ENCODE measurements around the gene LYPLAL1.

Gene LYPLAL1

GRCh38 chr1:219184337-219184736 lies 10.7 kb downstream of the LYPLAL1 start:
- Histone ChIP-seq H2BK12ac (ENCODE audit: low read length) (no peak overlapping the region), H4K91ac (ENCODE audit: low read depth, low read length) (no peak overlapping the region), H3K27ac (ENCODE audit: low read depth, low read length) (no peak overlapping the region), H3K4me1 (ENCODE audit: control insufficient read depth in 1 of 2, insufficient read depth in 2 of 2, low read length in 2 of 2) (no peaks in the 10 kb centered on the region), H2AFZ (ENCODE audit: insufficient read depth, low read length, poor library complexity) (no peak overlapping the region), H4K8ac (ENCODE audit: low read depth, low read length) (no peak overlapping the region), H2BK5ac (ENCODE audit: low read depth, low read length, poor library complexity) (no peak overlapping the region), H2AK5ac (ENCODE audit: low read length) (no peak overlapping the region), H3K36me3 (ENCODE audit: control insufficient read depth in 1 of 2, insufficient read depth in 2 of 2, low read length in 2 of 2) (peaks cover 0 to 3% of the 10 kb centered on the region in 2 experiments), H3K18ac (ENCODE audit: low read length) (no peak overlapping the region), H3K4ac (ENCODE audit: low read depth, low read length) (no peak overlapping the region), H3K9me3 (ENCODE audit: insufficient read depth, low read depth, low read length) (no peaks in the 10 kb centered on the region), H3K14ac (ENCODE audit: low read length) (no peak overlapping the region), H3K79me2 (ENCODE audit: control insufficient read depth, insufficient read depth, low read length, poor library complexity) (no peaks in the 10 kb centered on the region), H3K9ac (ENCODE audit: low read length) (no peak overlapping the region), H3K4me2 (ENCODE audit: low read length) (no peak overlapping the region), H3K23ac (ENCODE audit: low read length) (no peak overlapping the region), H3K27me3 (ENCODE audit: insufficient read depth, low read length) (no peaks in the 10 kb centered on the region), H3K4me3 (ENCODE audit: low read depth, low read length) (no peak overlapping the region), H3K79me1 (ENCODE audit: low read length) (no peaks in the 10 kb centered on the region), H4K12ac (ENCODE audit: low read depth, low read length) (no peak overlapping the region), H2BK120ac (ENCODE audit: insufficient read depth, low read length, poor library complexity) (no peak overlapping the region)
- no CpG with 5 or more reads among the region's 1 CpG for WGBS (ENCODE audit: extremely low coverage, insufficient coverage, insufficient read length)
- no peak for DNase-seq

GRCh38 chr1:219185486-219186117 lies 11.9 kb downstream of the LYPLAL1 start:
- no peak overlapping the region for H3K18ac ChIP-seq (ENCODE audit: low read length)
- no CpG with 5 or more reads among the region's 3 CpGs for WGBS (ENCODE audit: extremely low coverage, insufficient coverage, insufficient read length)
- H4K91ac ChIP-seq (ENCODE audit: low read depth, low read length), result no peak overlapping the region
- no peak overlapping the region for H3K4me2 ChIP-seq (ENCODE audit: low read length)
- DNase-seq, result no peak
- no peak overlapping the region for H2BK5ac ChIP-seq (ENCODE audit: low read depth, low read length, poor library complexity)
- H3K27me3 ChIP-seq (ENCODE audit: insufficient read depth, low read length), result no peaks in the 10 kb centered on the region
- no peaks in the 10 kb centered on the region for H3K79me1 ChIP-seq (ENCODE audit: low read length)
- H4K12ac ChIP-seq (ENCODE audit: low read depth, low read length), result no peak overlapping the region
- no peak overlapping the region for H3K27ac ChIP-seq (ENCODE audit: low read depth, low read length)
- no peak overlapping the region for H4K8ac ChIP-seq (ENCODE audit: low read depth, low read length)
- no peak overlapping the region for H3K9ac ChIP-seq (ENCODE audit: low read length)
- H3K4me3 ChIP-seq (ENCODE audit: low read depth, low read length), result no peak overlapping the region
- H3K23ac ChIP-seq (ENCODE audit: low read length), result no peak overlapping the region
- no peak overlapping the region for H2BK12ac ChIP-seq (ENCODE audit: low read length)
- no peaks in the 10 kb centered on the region for H3K36me3 ChIP-seq (ENCODE audit: control insufficient read depth in 1 of 2, insufficient read depth in 2 of 2, low read length in 2 of 2)
- no peaks in the 10 kb centered on the region for H3K79me2 ChIP-seq (ENCODE audit: control insufficient read depth, insufficient read depth, low read length, poor library complexity)
- H3K4me1 ChIP-seq (ENCODE audit: control insufficient read depth in 1 of 2, insufficient read depth in 2 of 2, low read length in 2 of 2), result no peaks in the 10 kb centered on the region
- H3K9me3 ChIP-seq (ENCODE audit: insufficient read depth, low read depth, low read length), result no peaks in the 10 kb centered on the region
- H2AFZ ChIP-seq (ENCODE audit: insufficient read depth, low read length, poor library complexity), result no peak overlapping the region
- H3K14ac ChIP-seq (ENCODE audit: low read length), result no peak overlapping the region
- H2AK5ac ChIP-seq (ENCODE audit: low read length), result no peak overlapping the region
- no peak overlapping the region for H2BK120ac ChIP-seq (ENCODE audit: insufficient read depth, low read length, poor library complexity)
- H3K4ac ChIP-seq (ENCODE audit: low read depth, low read length), result no peak overlapping the region

GRCh38 chr1:219188331-219188803 lies 14.7 kb downstream of the LYPLAL1 start:
- Histone ChIP-seq H2BK5ac (ENCODE audit: low read depth, low read length, poor library complexity) (no peak overlapping the region), H3K4me1 (ENCODE audit: control insufficient read depth in 1 of 2, insufficient read depth in 2 of 2, low read length in 2 of 2) (no peaks in the 10 kb centered on the region), H3K4me3 (ENCODE audit: low read depth, low read length) (no peak overlapping the region), H2BK12ac (ENCODE audit: low read length) (no peak overlapping the region), H3K23ac (ENCODE audit: low read length) (no peak overlapping the region), H4K12ac (ENCODE audit: low read depth, low read length) (no peak overlapping the region), H3K4ac (ENCODE audit: low read depth, low read length) (no peak overlapping the region), H3K18ac (ENCODE audit: low read length) (no peak overlapping the region), H3K79me2 (ENCODE audit: control insufficient read depth, insufficient read depth, low read length, poor library complexity) (no peaks in the 10 kb centered on the region), H4K8ac (ENCODE audit: low read depth, low read length) (no peak overlapping the region), H4K91ac (ENCODE audit: low read depth, low read length) (no peak overlapping the region), H3K9me3 (ENCODE audit: insufficient read depth, low read depth, low read length) (no peaks in the 10 kb centered on the region), H2AFZ (ENCODE audit: insufficient read depth, low read length, poor library complexity) (no peak overlapping the region), H2BK120ac (ENCODE audit: insufficient read depth, low read length, poor library complexity) (no peak overlapping the region), H2AK5ac (ENCODE audit: low read length) (no peak overlapping the region), H3K79me1 (ENCODE audit: low read length) (no peaks in the 10 kb centered on the region), H3K36me3 (ENCODE audit: control insufficient read depth in 1 of 2, insufficient read depth in 2 of 2, low read length in 2 of 2) (no peaks in the 10 kb centered on the region), H3K4me2 (ENCODE audit: low read length) (no peak overlapping the region), H3K27ac (ENCODE audit: low read depth, low read length) (no peak overlapping the region), H3K27me3 (ENCODE audit: insufficient read depth, low read length) (no peaks in the 10 kb centered on the region), H3K9ac (ENCODE audit: low read length) (no peak overlapping the region), H3K14ac (ENCODE audit: low read length) (no peak overlapping the region)
- DNase-seq, result no peak
- 100% methylated on average over 1 of the region's 3 CpGs for WGBS (ENCODE audit: extremely low coverage, insufficient coverage, insufficient read length)

GRCh38 chr1:219189021-219189824 lies 15.5 kb downstream of the LYPLAL1 start:
- Histone ChIP-seq H3K18ac (ENCODE audit: low read length) (no peak overlapping the region), H4K12ac (ENCODE audit: low read depth, low read length) (no peak overlapping the region), H2AK5ac (ENCODE audit: low read length) (no peak overlapping the region), H3K27me3 (ENCODE audit: insufficient read depth, low read length) (no peaks in the 10 kb centered on the region), H3K9me3 (ENCODE audit: insufficient read depth, low read depth, low read length) (no peaks in the 10 kb centered on the region), H3K4ac (ENCODE audit: low read depth, low read length) (no peak overlapping the region), H4K8ac (ENCODE audit: low read depth, low read length) (no peak overlapping the region), H3K79me1 (ENCODE audit: low read length) (no peaks in the 10 kb centered on the region), H3K4me1 (ENCODE audit: control insufficient read depth in 1 of 2, insufficient read depth in 2 of 2, low read length in 2 of 2) (no peaks in the 10 kb centered on the region), H3K79me2 (ENCODE audit: control insufficient read depth, insufficient read depth, low read length, poor library complexity) (no peaks in the 10 kb centered on the region), H3K36me3 (ENCODE audit: control insufficient read depth in 1 of 2, insufficient read depth in 2 of 2, low read length in 2 of 2) (no peaks in the 10 kb centered on the region), H3K14ac (ENCODE audit: low read length) (no peak overlapping the region), H2BK120ac (ENCODE audit: insufficient read depth, low read length, poor library complexity) (no peak overlapping the region), H2BK12ac (ENCODE audit: low read length) (no peak overlapping the region), H2BK5ac (ENCODE audit: low read depth, low read length, poor library complexity) (no peak overlapping the region), H3K27ac (ENCODE audit: low read depth, low read length) (no peak overlapping the region), H3K4me3 (ENCODE audit: low read depth, low read length) (no peak overlapping the region), H4K91ac (ENCODE audit: low read depth, low read length) (no peak overlapping the region), H3K9ac (ENCODE audit: low read length) (no peak overlapping the region), H2AFZ (ENCODE audit: insufficient read depth, low read length, poor library complexity) (no peak overlapping the region), H3K23ac (ENCODE audit: low read length) (no peak overlapping the region), H3K4me2 (ENCODE audit: low read length) (no peak overlapping the region)
- DNase-seq, result peak in 1 of 2 donors; percentile 3

Data from trophoblast cell (in vitro differentiated cells and primary cell).